Naive thymus-derived CD8-positive, alpha-beta T cell (primary cell): ENCODE measurements around the gene LRWD1. TPM values are rescaled to one million over a fixed set of nuclear protein-coding genes. Genes with fewer than 3 reads are reported as not detected.

ENCODE experiments used
- ATAC-seq, 2 donors: fragments of 150-1000 bp; cut with Tn5 transposase in 1 of 2; sonication (Bioruptor Pico), chemical (Tn5 transposase) in 1 of 2; 1 replicate in 1 of 2; 2 replicates in 1 of 2; pipeline ENCODE4 v1.10.0; 2021; ENCODE audit warnings: mild to moderate bottlenecking in 2 of 2, moderate library complexity in 2 of 2
- POLR2A ChIA-PET: fragments of 350-600 bp; sonication (Branson Sonifier 250); formaldehyde crosslinking; loops from one replicate; lab custom pipeline; 2021; ENCODE audit warnings: antibody characterized with exemption; lab: Charles Lee
- DNase-seq, 10 donors: peaks; one replicate each; pipeline versions ENCODE4 v3.0.0 to v3.0.0-alpha.2; 2020 to 2022
- H3K27ac Mint-ChIP-seq, 10 donors: one replicate each; pipeline ENCODE4 v1.8.0; 2020 to 2022; ENCODE audit warnings: mild to moderate bottlenecking in 10 of 10, mixed read lengths in 10 of 10, moderate library complexity in 4 of 10, inconsistent platforms in 1 of 10
- H3K27me3 Mint-ChIP-seq, 5 donors: one replicate each; pipeline ENCODE4 v1.8.0; 2021 to 2022; ENCODE audit warnings: mixed read lengths in 5 of 5
- H3K36me3 Mint-ChIP-seq, 3 donors: one replicate each; pipeline ENCODE4 v1.8.0; 2020 to 2022; ENCODE audit warnings: mixed read lengths in 3 of 3, mild to moderate bottlenecking in 2 of 3, inconsistent platforms in 1 of 3
- H3K4me1 Mint-ChIP-seq, 4 donors: one replicate each; pipeline ENCODE4 v1.8.0; 2021 to 2022; ENCODE audit warnings: mixed read lengths in 4 of 4
- H3K4me3 Mint-ChIP-seq, 10 donors: one replicate each; pipeline ENCODE4 v1.8.0; 2020 to 2022; ENCODE audit warnings: mild to moderate bottlenecking in 10 of 10, mixed read lengths in 10 of 10, moderate library complexity in 6 of 10, inconsistent platforms in 1 of 10
- H3K9me3 Mint-ChIP-seq, 9 donors: one replicate each; pipeline ENCODE4 v1.8.0; 2020 to 2022; ENCODE audit warnings: mixed read lengths in 9 of 9, mild to moderate bottlenecking in 3 of 9, inconsistent platforms in 1 of 9, moderate library complexity in 1 of 9
- polyA plus RNA-seq, 3 donors: library from polyadenylated mRNA; unstranded; fragments of 300-500 nt; fragmentation: Illumina TruSeq; gene quantifications; one replicate each; pipeline ENCODE4 v1.2.3, GENCODE V29; 2021
- total RNA-seq, 8 experiments: library from RNA in 2 of 8; stranded (reverse) in 2 of 8; gene quantifications; one replicate each; pipeline ENCODE4 v1.2.3 and lab custom pipeline; 2021 to 2026

Gene LRWD1
- 10 to 100 TPM; 21.6 to 23.6 TPM for total RNA-seq
- polyA plus RNA-seq: 10 to 100 TPM in 2 of 3 donors, 1 to 10 TPM in 1; 7.2 to 14.5 (median 11.4) TPM
- 20.9 to 54.6 (median 29.2) reads per million in 6 experiments for total RNA-seq (lab: John Stamatoyannopoulos, UW)

DNA sequence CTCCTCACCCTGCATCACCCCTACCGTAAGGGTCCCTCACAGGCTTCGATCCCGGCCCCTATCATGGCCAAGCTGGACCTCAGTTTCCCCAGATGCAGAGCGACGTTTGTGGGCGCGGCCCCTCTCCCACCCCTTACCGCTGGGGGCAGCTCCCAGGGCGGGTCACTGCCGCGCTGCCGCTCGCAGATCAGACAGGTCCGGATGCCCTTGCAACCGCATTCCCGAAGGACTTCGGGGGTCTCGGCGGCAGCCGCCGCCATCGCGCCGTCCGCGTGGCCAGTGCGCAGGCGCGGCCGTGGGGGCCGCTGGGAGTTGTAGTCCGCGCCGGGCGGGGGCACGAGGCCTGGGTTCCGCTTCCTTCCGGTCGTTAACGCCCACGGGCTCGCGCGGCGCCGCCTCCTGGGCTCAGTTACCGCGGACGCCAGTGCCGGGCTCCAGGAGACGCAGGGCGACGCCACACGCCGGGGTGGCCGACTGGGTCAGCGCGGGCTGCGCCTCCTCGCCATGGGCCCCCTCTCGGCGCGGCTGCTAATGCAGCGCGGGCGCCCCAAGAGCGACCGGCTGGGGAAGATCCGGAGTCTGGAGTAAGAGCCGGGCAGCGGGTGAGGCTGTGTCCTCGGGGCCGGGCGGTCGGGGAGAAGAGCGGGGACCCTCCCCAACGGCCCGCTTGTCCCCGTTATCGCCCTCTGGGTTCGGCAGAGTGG, at the start of gene LRWD1, which contains the start of gene ALKBH4:
TSS of gene LRWD1 (plus strand) at position 408 of the 704 bp plus-strand sequence. CDS start at position 505, 97 bp downstream.
TSS of gene ALKBH4 (minus strand) at position 287 of the 704 bp plus-strand sequence. CDS start at position 260, 27 bp downstream.
- DNase-seq (peak; percentile 86 to 96 (median 92)), ATAC-seq (peak; percentile 95 to 96)
- no peaks in the 10 kb centered on the region for H3K27me3 Mint-ChIP-seq
- no peaks in the 10 kb centered on the region for H3K9me3 Mint-ChIP-seq
- H3K4me1 Mint-ChIP-seq: peaks cover 12 to 47% (median 35%) of the 10 kb centered on the region in 4 donors
- peak within 1 kb of the TSS; percentile 80 to 94 (median 85) for H3K27ac Mint-ChIP-seq
- H3K4me3 Mint-ChIP-seq: peak within 1 kb of the TSS; percentile 83 to 95 (median 88)
- POLR2A ChIA-PET: interaction anchor here (0.6 to 2.7 kb wide), 10 partner anchors 7 to 60 kb away, joined by 3 to 18 read pairs (median 4); no protein-coding TSS in a partner anchor
- H3K36me3 Mint-ChIP-seq: peaks cover 0 to 11% (median 0%) of the 10 kb centered on the region in 3 donors

DNA sequence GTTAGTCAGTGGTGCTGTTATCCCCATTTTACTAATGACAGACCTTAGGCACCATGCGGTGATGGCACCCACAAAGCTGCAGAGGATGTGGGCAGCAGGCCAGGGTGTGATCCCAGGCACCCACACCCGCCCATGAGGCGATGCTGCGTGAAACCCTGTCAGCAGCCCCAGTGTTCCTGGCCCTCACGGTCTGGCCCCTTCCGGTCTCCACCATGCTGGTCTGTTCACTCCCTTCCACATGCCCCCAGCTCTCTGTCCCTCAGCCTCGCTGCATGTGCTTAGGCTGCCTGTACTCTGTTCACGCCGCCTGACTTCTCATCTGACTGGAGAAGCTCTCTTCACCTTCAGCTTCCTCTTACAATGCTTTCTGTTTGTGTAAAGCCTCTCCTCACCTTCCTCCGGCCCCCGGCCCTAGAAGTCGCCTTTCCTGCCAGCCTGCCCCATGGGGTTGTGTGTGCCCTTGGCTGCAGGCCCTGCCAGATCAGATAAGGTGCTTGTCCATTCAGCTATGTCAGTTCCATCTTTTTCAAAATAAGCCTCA, 49.0 kb upstream of the LRWD1 start:
- POLR2A ChIA-PET: interaction anchor here (0.8 to 17.7 kb wide), 12 partner anchors 9 to 675 kb away, joined by 3 to 449 read pairs (median 9); partner anchors contain the start of genes ALKBH4, ARMC10, LRWD1 and ORAI2
- H3K4me1 Mint-ChIP-seq: peaks cover 29 to 80% (median 62%) of the 10 kb centered on the region in 4 donors
- peak; percentile 61 to 66 for ATAC-seq
- H3K4me3 Mint-ChIP-seq: peak overlapping the region; percentile 70 to 92 (median 86)
- peaks cover 0 to 24% (median 5%) of the 10 kb centered on the region in 3 donors for H3K36me3 Mint-ChIP-seq
- no peaks in the 10 kb centered on the region for H3K9me3 Mint-ChIP-seq
- H3K27ac Mint-ChIP-seq: peak overlapping the region; percentile 95 to 99 (median 98)
- no peaks in the 10 kb centered on the region for H3K27me3 Mint-ChIP-seq
- peak in 6 of 10 donors; percentile 40 to 64 (median 57) for DNase-seq

DNA sequence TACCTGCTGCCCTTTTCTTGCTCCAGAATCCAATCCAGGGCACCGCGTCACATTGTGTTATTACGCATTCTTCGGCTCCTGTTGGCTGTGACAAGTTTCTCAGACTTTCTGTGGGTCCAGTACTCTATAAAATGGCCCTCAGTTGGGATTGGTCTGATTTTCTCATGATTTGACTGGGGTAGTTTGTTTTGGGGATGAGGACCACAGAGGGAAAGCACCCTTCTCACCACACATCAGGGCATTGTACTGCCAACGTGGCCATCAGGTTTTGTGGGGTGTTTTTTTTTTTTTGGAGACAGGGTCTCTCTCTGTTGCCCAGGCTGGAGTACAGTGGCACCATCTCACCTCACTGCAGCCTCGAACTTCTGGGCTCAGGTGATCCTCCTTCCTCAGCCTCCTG, 48.4 kb upstream of the LRWD1 start:
- Mint-ChIP-seq H3K4me3 (peak overlapping the region; percentile 70 to 92 (median 86)), H3K9me3 (no peaks in the 10 kb centered on the region), H3K36me3 (peaks cover 0 to 24% (median 4%) of the 10 kb centered on the region in 3 donors), H3K27ac (peak overlapping the region; percentile 95 to 99 (median 98)), H3K27me3 (no peaks in the 10 kb centered on the region), H3K4me1 (peaks cover 32 to 86% (median 68%) of the 10 kb centered on the region in 4 donors)
- POLR2A ChIA-PET: interaction anchor here (0.8 to 17.7 kb wide), 9 partner anchors 10 to 49 kb away, joined by 3 to 449 read pairs (median 9); partner anchors contain the start of genes ALKBH4, LRWD1, ORAI2 and PRKRIP1
- peak in 1 of 2 donors; percentile 6 for ATAC-seq
- no peak for DNase-seq

DNA sequence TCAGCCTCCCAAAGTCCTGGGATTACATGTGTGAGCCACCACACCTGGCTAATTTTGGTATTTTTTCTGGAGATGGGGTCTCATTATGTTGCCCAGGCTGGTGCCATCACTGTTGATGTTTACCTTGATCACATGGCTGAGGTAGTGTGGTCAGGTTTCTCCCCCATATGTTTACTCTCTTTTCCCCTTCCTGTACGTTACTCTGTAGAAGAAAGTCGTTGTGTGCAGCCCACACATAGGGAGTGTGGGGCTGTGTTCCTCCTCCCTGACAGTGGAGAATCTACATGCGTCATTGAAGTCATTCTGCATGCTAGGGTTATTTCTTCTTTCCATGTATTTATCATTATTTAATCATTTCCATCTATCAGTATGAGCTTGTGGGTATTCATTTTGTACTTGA, 47.7 kb upstream of the LRWD1 start:
- H3K9me3 Mint-ChIP-seq: no peaks in the 10 kb centered on the region
- no peaks in the 10 kb centered on the region for H3K27me3 Mint-ChIP-seq
- POLR2A ChIA-PET: interaction anchor here (0.6 to 17.7 kb wide), 11 partner anchors 12 to 814 kb away, joined by 3 to 449 read pairs (median 4); partner anchors contain the start of genes ORAI2 and PRKRIP1
- H3K36me3 Mint-ChIP-seq: peaks cover 0 to 18% (median 4%) of the 10 kb centered on the region in 3 donors
- peak; percentile 52 to 88 for ATAC-seq
- peaks cover 32 to 91% (median 70%) of the 10 kb centered on the region in 4 donors for H3K4me1 Mint-ChIP-seq
- DNase-seq: peak in 6 of 10 donors; percentile 30 to 69 (median 50)
- H3K27ac Mint-ChIP-seq: peak overlapping the region; percentile 95 to 99 (median 98)
- H3K4me3 Mint-ChIP-seq: peak overlapping the region; percentile 33 to 92 (median 80)

DNA sequence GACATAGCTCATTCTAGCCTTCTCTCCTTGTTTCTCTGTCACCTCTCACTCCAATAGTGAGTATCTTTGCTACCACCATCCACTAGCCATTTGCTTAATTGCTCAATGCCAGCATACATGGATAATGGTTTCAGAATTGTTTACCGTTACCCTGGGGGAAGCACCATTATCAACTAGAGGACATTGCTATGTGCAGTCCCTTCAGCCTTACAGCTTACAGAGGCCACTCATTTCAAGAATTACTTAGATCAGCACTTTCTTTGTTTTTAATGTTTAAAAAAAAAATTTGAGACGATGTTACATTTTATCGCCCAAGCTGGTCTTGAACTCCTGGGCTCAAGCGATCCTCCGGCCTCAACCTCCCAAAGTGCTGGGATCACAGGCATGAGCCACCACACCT, 46.2 kb upstream of the LRWD1 start:
- Mint-ChIP-seq H3K27me3 (no peaks in the 10 kb centered on the region), H3K4me1 (peaks cover 32 to 92% (median 70%) of the 10 kb centered on the region in 4 donors), H3K27ac (peak overlapping the region; percentile 95 to 99 (median 98)), H3K36me3 (peaks cover 0 to 11% (median 4%) of the 10 kb centered on the region in 3 donors), H3K4me3 (peak overlapping the region in 4 of 10 donors; percentile 6 to 86 (median 50)), H3K9me3 (no peaks in the 10 kb centered on the region)
- ATAC-seq: no peak
- DNase-seq: no peak
- POLR2A ChIA-PET: interaction anchor here (17.7 kb wide), 1 partner anchor 10 kb away, joined by 449 read pairs; the partner anchor contains the start of gene ORAI2

DNA sequence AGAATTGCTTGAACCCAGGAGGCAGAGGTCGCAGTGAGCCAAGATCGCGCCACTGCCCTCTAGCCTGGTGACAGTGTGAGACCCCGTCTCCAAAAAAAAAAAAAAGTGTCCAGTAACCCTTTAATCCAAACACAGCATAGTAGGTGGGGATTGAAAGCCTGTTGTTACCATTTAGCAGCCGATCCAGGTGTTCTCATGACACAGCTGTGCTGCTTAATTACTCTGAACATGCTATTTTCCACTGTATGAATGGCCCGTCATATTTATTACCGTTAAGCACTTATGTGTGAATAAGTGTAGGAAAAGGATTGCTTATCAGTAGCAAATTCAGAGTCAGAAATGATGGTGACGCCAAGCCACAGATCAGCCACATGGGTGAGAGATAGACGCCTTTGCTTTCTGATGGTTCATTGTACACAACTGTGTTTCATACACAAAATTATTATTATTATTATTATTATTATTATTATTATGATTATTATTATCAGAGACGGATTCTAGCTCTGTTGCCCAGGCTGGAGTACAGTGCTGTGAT, 43.0 kb upstream of the LRWD1 start:
- DNase-seq (no peak), ATAC-seq (no peak)
- POLR2A ChIA-PET: interaction anchor here (0.6 to 17.7 kb wide), 3 partner anchors 7 to 1027 kb away, joined by 3 to 449 read pairs (median 449); partner anchors contain the start of gene ORAI2
- peaks cover 0 to 13% (median 9%) of the 10 kb centered on the region in 3 donors for H3K36me3 Mint-ChIP-seq
- H3K9me3 Mint-ChIP-seq: no peaks in the 10 kb centered on the region
- H3K4me3 Mint-ChIP-seq: peak overlapping the region in 1 of 10 donors; percentile 42
- no peaks in the 10 kb centered on the region for H3K27me3 Mint-ChIP-seq
- H3K4me1 Mint-ChIP-seq: peaks cover 40 to 93% (median 79%) of the 10 kb centered on the region in 4 donors
- H3K27ac Mint-ChIP-seq: peak overlapping the region in 5 of 10 donors; percentile 37 to 97 (median 55)

DNA sequence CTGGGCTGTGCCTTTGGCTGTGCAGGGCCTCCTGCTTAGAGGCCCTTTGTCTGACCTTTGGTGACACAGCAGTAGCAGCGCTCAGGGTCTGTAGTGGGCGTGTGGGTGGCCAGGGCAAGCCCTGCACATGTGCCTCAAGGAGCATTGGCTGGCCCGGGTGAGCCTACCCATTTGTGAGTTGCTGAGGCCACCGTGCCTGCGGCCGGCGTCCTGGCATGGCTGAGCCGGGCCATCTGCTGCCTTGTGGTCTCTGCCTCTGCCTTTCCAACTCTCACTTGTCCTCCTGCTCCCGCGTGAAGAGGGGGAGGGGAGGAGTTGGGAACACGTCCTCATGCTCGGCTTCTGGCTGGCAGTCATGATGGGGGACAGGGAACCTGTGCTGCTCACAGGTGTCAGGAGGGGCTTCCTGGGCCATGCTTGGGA, 40.6 kb upstream of the LRWD1 start:
- ATAC-seq: no peak
- Mint-ChIP-seq H3K4me1 (peaks cover 37 to 94% (median 75%) of the 10 kb centered on the region in 4 donors), H3K4me3 (peak overlapping the region in 9 of 10 donors; percentile 64 to 94 (median 87)), H3K27ac (peak overlapping the region; percentile 100), H3K27me3 (no peaks in the 10 kb centered on the region), H3K36me3 (peaks cover 0 to 13% (median 5%) of the 10 kb centered on the region in 3 donors), H3K9me3 (peaks cover 0 to under 1% (median 0%) of the 10 kb centered on the region in 9 donors)
- POLR2A ChIA-PET: interaction anchor here (0.6 to 15.8 kb wide), 5 partner anchors 9 to 28 kb away, joined by 3 to 449 read pairs (median 4); partner anchors contain the start of genes ORAI2 and PRKRIP1
- no peak for DNase-seq

DNA sequence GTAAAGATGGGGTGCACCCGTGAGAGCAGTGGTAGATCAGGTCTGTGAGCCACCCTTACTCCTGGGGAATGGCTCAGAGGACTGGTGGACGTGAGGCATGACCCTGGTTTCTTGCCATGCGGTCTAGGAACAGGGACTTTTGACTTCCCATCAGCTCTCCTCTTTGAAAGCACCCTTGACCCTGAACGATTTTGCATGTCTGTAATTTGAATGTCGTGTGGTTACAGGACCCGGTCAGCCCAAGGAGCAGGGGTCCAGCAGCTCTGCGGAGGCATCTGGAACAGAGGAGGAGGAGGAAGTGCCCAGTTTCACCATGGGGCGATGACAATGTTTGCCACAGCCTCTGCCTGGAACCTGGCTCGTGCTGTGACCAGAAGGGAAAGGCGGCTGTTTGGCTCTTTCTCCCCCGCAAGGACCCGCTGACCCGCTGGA, 40.0 kb upstream of the LRWD1 start:
- ATAC-seq: no peak
- Mint-ChIP-seq H3K4me1 (peaks cover 40 to 96% (median 76%) of the 10 kb centered on the region in 4 donors), H3K27ac (peak overlapping the region; percentile 100), H3K4me3 (peak overlapping the region in 9 of 10 donors; percentile 64 to 94 (median 87)), H3K36me3 (peaks cover 0 to 13% (median 5%) of the 10 kb centered on the region in 3 donors), H3K27me3 (no peaks in the 10 kb centered on the region), H3K9me3 (peaks cover 0 to 6% (median 0%) of the 10 kb centered on the region in 9 donors)
- DNase-seq: no peak
- POLR2A ChIA-PET: interaction anchor here (0.9 to 15.8 kb wide), 7 partner anchors 9 to 39 kb away, joined by 4 to 449 read pairs (median 8); partner anchors contain the start of genes ALKBH4, LRWD1, ORAI2 and PRKRIP1

DNA sequence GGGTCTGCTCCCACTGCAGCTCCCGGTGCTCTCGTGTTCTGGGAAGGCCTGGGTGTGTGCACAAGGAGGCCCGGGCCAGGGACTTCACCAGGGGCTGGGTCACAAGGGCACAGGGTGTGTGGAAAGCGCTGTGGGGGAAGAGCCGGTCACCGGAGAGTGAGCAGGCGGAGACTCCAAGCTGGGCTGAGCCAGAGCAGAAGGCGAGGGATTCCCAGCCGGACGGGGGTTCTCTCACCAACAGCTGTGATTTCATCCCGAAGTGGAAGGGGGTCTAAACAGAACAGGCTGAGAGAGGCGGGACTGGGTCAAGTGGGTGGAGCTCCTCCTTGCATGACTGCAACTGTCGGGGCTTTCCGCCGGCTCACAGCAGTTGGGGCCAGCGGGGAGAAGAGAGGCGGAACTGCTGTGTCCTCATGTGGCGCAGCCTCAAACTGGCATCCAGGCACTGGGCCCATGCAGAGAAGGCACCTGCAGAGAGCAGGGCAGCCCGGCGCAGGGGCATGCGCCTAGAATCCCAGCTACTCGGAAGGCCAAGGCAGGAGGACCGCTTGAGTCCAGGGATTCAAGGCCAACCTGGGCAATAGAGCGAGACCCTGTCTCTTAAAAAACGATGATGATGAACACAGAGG, 39.0 kb upstream of the LRWD1 start:
- peak overlapping the region; percentile 80 to 94 (median 89) for H3K4me3 Mint-ChIP-seq
- POLR2A ChIA-PET: interaction anchor here (0.6 to 15.8 kb wide), 16 partner anchors 8 to 1998 kb away, joined by 3 to 449 read pairs (median 6); partner anchors contain the start of genes ALKBH4, ARMC10, LRWD1 and ORAI2
- H3K27ac Mint-ChIP-seq: peak overlapping the region; percentile 100
- H3K27me3 Mint-ChIP-seq: no peaks in the 10 kb centered on the region
- peak in 9 of 10 donors; percentile 70 to 92 (median 83) for DNase-seq
- H3K4me1 Mint-ChIP-seq: peaks cover 37 to 96% (median 76%) of the 10 kb centered on the region in 4 donors
- H3K9me3 Mint-ChIP-seq: peaks cover 0 to 6% (median 0%) of the 10 kb centered on the region in 9 donors
- ATAC-seq: peak; percentile 80 to 86
- peaks cover 0 to 7% (median 5%) of the 10 kb centered on the region in 3 donors for H3K36me3 Mint-ChIP-seq

DNA sequence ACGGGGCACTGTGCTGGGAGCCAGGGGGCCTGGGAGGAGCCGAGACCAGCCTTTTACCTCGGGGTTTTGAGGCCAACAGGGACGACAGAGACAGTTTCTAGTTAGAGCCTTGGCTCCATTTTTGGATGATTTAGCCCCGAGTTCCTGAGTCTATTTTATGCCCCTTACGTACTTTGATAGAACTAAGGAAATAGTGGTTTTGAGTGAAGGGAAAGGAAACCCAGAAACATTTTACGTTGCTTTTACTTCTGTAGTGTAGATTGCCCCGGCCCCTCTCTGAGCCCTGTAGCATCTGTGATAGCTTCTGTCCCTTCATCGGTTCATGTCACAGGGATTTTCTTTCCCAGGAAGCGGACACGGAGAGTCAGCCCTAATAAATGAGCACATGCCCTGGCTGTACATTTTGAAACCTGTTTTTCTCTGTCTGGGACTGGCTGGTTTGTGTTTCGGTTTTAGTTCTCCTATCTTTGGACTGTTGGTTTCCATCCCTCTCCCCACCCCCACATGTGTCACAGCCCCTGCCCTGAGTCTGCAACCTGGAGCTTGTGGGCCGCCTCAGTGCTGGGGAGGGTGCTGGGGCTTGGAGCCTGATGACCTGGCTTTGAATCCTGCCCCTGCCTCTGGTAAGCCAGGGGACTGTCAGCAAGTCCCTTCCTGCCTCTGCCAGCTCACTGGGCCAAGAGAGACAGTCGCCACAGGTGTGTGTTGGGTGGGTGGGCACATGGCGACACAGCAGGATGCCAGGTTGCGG, 38.3 kb upstream of the LRWD1 start:
- H3K27me3 Mint-ChIP-seq: no peaks in the 10 kb centered on the region
- POLR2A ChIA-PET: interaction anchor here (0.6 to 15.8 kb wide), 12 partner anchors 9 to 1998 kb away, joined by 3 to 449 read pairs (median 12); partner anchors contain the start of genes ALKBH4, ARMC10, LRWD1 and PRKRIP1
- H3K36me3 Mint-ChIP-seq: peaks cover 0 to 5% (median 2%) of the 10 kb centered on the region in 3 donors
- peaks cover 36 to 96% (median 76%) of the 10 kb centered on the region in 4 donors for H3K4me1 Mint-ChIP-seq
- peaks cover 0 to 6% (median 0%) of the 10 kb centered on the region in 9 donors for H3K9me3 Mint-ChIP-seq
- peak; percentile 75 to 83 for ATAC-seq
- DNase-seq: peak in 9 of 10 donors; percentile 38 to 85 (median 61)
- H3K27ac Mint-ChIP-seq: peak overlapping the region; percentile 100
- H3K4me3 Mint-ChIP-seq: peak overlapping the region; percentile 80 to 94 (median 89)
